Mesothelial cell of epicardium (in vitro differentiated cells): Measurements from ENCODE around the gene IKZF2. TPM values are rescaled to one million over a fixed set of nuclear protein-coding genes. Genes with fewer than 3 reads are reported as not detected.
A peak's percentile ranks its signal among the peaks of the same experiment; 100 is the strongest.

ENCODE experiments used
- DNase-seq, 2 experiments: peaks; one replicate each; pipeline ENCODE4 v3.0.0; 2021; ENCODE audit warnings: low spot score in 2 of 2; ENCODE audit not compliant: unreplicated experiment in 2 of 2
- H3K27ac Mint-ChIP-seq: 2 replicates; pipeline ENCODE4 v1.8.0; 2021; ENCODE audit warnings: mixed read lengths
- H3K27me3 Mint-ChIP-seq: 2 replicates; pipeline ENCODE4 v1.8.0; 2021; ENCODE audit warnings: low read depth, mixed read lengths
- H3K36me3 Mint-ChIP-seq: 2 replicates; pipeline ENCODE4 v1.8.0; 2021; ENCODE audit warnings: mixed read lengths
- H3K4me1 Mint-ChIP-seq: 2 replicates; pipeline ENCODE4 v1.8.0; 2021; ENCODE audit warnings: mixed read lengths
- H3K4me3 Mint-ChIP-seq: 2 replicates; pipeline ENCODE4 v1.8.0; 2021; ENCODE audit warnings: mild to moderate bottlenecking, moderate library complexity, mixed read lengths
- H3K9me3 Mint-ChIP-seq: 2 replicates; pipeline ENCODE4 v1.8.0; 2021; ENCODE audit warnings: mixed read lengths
- total RNA-seq: library from RNA; stranded (reverse); gene quantifications from 3 replicates; pipeline ENCODE4 v1.2.1, GENCODE V29; 2021
- TF ChIP-seq, protein P1 (sequence below): fragments of 200-600 bp; sonication (generic); IDR thresholded peaks from one replicate; pipeline ENCODE4 v1.5.0; 2021; ENCODE audit warnings: antibody characterized with exemption; ENCODE audit not compliant: unreplicated experiment

Gene IKZF2
- total RNA-seq, 1 donor from 2014 or later: 44.8 TPM

DNA sequence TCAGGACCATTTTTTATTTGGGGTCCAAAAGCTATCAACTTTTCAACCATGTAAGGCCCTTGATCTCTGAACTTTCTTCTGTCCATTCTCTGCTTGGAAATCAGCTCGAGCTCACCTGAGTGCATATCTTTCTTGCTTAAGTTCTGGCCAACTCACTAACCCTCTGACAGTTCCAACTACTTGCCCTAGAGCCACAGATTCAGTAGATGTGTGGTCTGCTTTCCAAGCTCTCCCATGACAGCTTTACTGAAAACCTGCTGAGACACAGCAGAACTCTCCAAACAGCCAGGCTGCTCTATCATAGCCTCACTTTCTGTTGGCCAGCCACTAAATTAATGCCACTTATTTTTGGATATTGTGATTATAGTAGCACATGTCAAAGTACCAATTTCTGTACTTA is 21.2 kb upstream of the IKZF2 start:
- TF ChIP-seq, protein P1, sequence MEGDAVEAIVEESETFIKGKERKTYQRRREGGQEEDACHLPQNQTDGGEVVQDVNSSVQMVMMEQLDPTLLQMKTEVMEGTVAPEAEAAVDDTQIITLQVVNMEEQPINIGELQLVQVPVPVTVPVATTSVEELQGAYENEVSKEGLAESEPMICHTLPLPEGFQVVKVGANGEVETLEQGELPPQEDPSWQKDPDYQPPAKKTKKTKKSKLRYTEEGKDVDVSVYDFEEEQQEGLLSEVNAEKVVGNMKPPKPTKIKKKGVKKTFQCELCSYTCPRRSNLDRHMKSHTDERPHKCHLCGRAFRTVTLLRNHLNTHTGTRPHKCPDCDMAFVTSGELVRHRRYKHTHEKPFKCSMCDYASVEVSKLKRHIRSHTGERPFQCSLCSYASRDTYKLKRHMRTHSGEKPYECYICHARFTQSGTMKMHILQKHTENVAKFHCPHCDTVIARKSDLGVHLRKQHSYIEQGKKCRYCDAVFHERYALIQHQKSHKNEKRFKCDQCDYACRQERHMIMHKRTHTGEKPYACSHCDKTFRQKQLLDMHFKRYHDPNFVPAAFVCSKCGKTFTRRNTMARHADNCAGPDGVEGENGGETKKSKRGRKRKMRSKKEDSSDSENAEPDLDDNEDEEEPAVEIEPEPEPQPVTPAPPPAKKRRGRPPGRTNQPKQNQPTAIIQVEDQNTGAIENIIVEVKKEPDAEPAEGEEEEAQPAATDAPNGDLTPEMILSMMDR: no peak
- Mint-ChIP-seq H3K27ac (no peak overlapping the region), H3K36me3 (peaks cover 9% of the 10 kb centered on the region), H3K27me3 (no peaks in the 10 kb centered on the region), H3K9me3 (peaks cover 13% of the 10 kb centered on the region), H3K4me3 (no peak overlapping the region), H3K4me1 (peaks cover 6% of the 10 kb centered on the region)
- no peak for DNase-seq

DNA sequence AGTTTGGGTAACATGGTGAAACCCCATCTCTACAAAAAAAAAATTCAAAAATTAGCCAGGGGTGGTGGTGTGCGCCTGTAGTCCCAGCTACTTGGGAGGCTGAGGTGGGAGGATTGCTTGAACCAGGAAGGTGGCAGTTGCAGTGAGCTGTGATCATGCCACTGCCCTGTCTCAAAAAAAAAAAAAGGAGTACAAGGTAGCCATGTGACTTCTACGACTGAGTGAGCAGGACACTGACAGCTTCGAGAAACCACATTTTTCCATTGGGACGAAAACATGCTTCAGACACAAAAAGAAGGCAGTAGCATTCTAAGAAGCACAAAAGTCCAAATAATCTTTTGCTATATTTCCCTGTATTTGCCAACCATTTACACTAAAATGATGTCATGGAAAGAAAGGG is 19.7 kb upstream of the IKZF2 start:
- no peak for DNase-seq
- Mint-ChIP-seq H3K4me3 (no peak overlapping the region), H3K4me1 (peaks cover 7% of the 10 kb centered on the region), H3K36me3 (peaks cover 2% of the 10 kb centered on the region), H3K27ac (no peak overlapping the region), H3K9me3 (peaks cover 3% of the 10 kb centered on the region), H3K27me3 (no peaks in the 10 kb centered on the region)
- TF ChIP-seq, protein P1: no peak

GRCh38 chr2:213167271-213167930 is 16.0 kb upstream of the IKZF2 start:
- H3K27ac Mint-ChIP-seq: no peak overlapping the region
- H3K9me3 Mint-ChIP-seq: no peaks in the 10 kb centered on the region
- TF ChIP-seq, protein P1: no peak
- no peaks in the 10 kb centered on the region for H3K27me3 Mint-ChIP-seq
- no peak for DNase-seq
- no peak overlapping the region for H3K4me3 Mint-ChIP-seq
- H3K36me3 Mint-ChIP-seq: no peaks in the 10 kb centered on the region
- H3K4me1 Mint-ChIP-seq: peaks cover 11% of the 10 kb centered on the region

GRCh38 chr2:213166109-213166508 is 14.7 kb upstream of the IKZF2 start:
- Mint-ChIP-seq H3K4me1 (peaks cover 19% of the 10 kb centered on the region), H3K36me3 (no peaks in the 10 kb centered on the region), H3K9me3 (no peaks in the 10 kb centered on the region), H3K4me3 (no peak overlapping the region), H3K27ac (peak overlapping the region; percentile 39), H3K27me3 (no peaks in the 10 kb centered on the region)
- DNase-seq: no peak
- TF ChIP-seq, protein P1: no peak

DNA sequence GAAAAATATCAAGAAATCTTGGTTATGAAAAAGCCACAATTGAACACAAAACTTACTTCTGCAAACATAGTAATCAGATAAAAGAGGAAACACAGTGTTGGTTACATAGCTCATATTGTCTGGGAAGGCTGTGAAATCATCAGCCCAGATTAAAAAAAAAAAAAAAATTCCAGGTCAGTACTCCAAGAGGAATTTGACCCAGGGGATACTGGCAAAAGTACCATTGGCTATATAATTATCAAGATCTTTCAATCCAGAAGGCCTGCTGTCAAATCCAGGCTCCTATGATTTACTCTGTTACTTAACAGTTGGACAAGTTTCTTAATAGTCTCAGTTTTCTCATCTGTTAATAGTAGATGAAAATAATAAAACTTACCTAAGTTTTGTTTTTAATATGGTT is 12.9 kb upstream of the IKZF2 start:
- Mint-ChIP-seq H3K9me3 (no peaks in the 10 kb centered on the region), H3K4me1 (peaks cover 19% of the 10 kb centered on the region), H3K27me3 (no peaks in the 10 kb centered on the region), H3K27ac (no peak overlapping the region), H3K4me3 (no peak overlapping the region), H3K36me3 (no peaks in the 10 kb centered on the region)
- TF ChIP-seq, protein P1: no peak
- DNase-seq: no peak
